Activated CD4-positive, alpha-beta T cell treated with anti-CD3 and anti-CD28 coated beads, Interleukin-2, Interleukin-4, amounts not matched to agents 100 ng/mL and 50 ng/mL, durations not matched to agents 16 hours and 8 hours (primary cell): ENCODE results near the gene TNFSF8.

ENCODE experiments used
- DNase-seq: peaks from one replicate; pipeline ENCODE4 v3.0.0-alpha.2; 2020; ENCODE audit warnings: low spot score

Gene TNFSF8

DNA sequence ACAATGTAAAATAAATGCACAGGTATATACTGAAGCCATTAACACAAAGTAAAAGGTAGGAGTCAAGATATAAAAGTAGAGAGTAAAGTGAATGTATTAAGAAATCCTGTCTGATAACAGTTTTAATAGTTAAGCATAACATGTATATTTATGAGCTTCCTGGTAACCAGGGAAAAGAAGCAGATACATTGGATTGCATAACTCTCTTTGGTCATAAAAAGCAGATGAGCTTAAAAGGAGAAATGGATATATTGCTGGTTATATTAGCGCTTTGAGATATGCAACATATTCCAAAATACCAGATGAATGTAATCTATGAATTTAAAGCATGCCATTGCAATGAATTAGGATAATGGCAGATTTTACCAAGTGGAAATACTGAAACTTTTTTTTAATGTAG lies 6.2 kb upstream of the TNFSF8 start:
- no peak for DNase-seq

- no peak for DNase-seq
Observed at GRCh38 chr9:114935119-114935518, 4.7 kb upstream of the TNFSF8 start.

DNA sequence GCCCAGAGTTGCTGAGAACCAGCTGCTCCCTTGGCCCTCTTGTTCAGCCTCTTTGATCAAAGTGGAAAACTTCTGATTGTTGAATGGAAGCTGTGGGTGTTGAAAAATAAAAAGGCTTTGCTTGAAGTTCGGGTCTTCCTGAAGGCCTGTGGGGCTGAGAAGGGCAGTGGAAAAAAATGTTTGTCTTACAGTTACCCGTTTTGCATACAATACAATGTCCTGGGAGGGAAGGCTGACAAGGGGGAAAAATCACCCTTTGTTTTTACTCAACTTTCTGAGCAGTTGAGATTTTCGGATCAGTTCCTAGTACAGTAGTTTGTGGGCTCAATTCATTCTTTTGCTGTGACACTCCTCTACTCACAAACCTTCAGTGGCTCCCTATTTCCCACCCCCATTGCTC lies 2.1 kb upstream of the TNFSF8 start:
- DNase-seq: no peak

- no peak for DNase-seq
Observed at GRCh38 chr9:114931407-114931806, 1.0 kb upstream of the TNFSF8 start.

DNA sequence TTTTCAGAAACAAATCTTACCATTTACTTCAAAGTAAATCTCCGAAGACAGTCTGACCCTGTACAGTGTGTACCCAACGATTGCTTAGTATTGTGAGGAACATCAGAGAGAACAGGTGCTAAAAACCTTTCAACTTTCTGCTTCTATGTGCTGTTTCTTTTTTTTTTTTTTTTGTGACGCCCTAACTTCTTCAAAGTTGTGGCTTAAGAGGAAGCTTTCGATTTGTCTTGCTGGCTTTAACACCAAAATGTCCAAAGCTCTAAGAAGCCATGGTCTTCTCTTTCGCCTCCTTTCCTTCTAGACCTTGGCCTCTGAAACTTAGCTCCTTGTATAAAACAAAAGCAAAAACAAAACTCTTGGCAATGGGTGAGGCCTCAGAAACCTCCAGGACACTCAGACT lies 1.2 kb downstream of the TNFSF8 start:
- DNase-seq: no peak

DNA sequence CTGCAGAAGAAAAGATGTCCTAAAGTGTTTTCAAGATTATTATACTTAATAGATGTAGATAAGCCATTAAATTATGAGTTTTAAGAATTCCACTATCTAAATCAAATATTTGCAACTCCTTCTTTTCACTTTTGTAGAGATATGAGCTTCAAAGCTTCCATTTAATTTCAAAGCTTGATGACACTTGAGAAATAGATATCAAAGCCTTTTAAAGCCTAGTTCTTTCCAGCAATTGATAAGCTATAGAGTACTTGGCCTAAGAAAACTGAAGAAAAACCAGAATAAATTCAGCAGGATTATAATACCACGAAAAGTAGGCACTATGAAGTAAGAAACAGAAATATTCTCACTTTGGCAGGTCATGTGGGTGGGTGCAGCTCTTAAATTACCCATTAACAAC lies 1.7 kb downstream of the TNFSF8 start:
- DNase-seq: no peak

DNA sequence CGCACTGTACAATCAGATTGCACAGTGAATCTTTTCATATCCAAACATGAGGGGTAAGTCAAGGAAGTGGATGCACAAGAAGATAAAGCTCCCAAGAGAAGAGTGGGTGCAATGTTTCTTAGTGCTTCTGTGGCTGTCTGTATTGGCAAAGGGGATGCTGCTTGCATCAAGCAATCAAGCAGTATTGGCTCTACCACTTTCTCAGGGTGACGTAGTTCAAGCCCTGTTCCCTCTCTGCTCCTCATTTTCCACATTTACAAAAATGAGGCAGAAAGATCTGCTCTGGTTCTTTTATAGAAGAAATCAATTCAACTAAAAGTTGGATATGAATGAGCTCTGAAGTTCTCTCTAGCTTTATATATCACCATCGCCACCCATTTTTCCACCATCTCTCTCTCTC lies 2.3 kb downstream of the TNFSF8 start:
- DNase-seq: no peak

GRCh38 chr9:114925672-114926071 lies 4.7 kb downstream of the TNFSF8 start:
- no peak for DNase-seq

DNA sequence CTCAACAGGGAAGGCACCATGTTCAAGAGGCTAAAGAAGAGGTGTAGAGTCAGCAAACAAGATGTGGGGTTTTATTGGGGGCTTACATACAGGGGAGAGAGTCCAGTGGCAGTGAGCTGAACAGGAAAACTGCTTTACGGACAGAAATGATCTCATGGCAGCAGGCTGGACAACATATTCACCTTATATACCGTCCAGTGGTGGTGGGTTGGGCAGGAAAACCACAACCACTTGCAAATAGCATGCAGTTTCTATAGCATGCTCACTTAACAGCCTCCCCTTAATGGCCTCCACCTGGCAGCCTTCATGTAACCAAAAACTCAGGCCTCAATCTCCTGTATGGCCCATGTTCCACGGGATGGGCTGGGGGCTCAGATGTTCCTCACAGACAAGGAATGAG lies 5.4 kb downstream of the TNFSF8 start:
- no peak for DNase-seq

DNA sequence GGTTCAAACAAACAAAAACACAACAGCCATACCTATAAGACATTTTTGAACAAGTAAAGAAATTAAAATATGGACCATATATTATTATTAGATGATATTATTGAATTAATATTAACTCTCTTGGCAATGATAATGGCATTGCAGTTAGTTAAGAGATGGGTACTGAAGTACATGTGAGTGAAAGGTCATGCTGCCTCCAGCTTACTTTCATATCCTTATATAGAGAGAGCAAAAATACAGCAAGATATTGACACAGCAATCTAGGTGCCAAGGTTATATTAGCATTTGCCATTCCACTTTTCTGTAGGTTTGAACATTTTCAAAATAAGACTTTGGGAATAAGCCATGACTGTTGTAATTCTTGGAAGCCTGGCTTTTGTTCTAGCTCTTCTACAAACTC lies 6.1 kb downstream of the TNFSF8 start:
- no peak for DNase-seq

GRCh38 chr9:114923918-114924317 lies 6.5 kb downstream of the TNFSF8 start:
- DNase-seq: no peak

DNA sequence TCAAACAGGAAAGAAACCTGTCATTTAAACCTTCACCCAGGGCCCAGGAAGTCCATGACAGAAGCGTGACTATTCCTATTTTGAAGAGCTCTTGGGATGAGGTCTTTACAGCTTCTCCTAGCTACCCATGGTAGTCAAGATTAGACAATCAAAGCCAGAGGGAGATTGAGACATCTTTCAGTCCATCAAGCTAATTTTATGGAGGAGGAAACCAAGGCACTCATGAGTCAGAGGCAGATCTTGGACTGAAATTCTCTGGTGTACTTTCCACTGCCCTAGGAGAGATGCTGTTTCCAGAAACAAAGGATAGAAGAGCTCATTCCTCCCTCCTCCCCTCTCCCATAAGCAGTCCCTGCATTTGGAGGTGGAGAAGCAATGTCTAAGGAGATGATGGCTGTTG lies 9.2 kb downstream of the TNFSF8 start:
- no peak for DNase-seq

- peak; percentile 42 for DNase-seq
Observed at GRCh38 chr9:114919611-114920010, 10.8 kb downstream of the TNFSF8 start.

DNA sequence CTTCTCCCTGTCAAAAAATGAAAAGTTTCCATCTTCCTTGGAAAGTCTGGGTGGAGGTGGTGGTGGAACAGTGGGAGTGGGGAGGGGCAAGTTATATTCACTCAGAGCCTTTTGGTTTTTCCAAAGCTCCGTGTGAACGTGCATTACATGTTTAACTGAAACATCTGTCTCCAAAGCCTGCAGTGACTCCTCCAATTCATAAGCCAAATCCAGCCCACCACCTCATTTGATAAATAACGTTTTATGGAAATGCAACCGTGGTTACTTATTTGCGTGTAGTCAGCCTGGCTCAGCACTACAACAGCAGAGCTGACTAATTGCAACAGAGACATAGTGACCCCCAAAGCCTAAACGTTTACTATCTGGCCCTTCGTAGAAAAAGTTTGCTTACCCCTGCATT lies 13.9 kb downstream of the TNFSF8 start:
- no peak for DNase-seq

GRCh38 chr9:114914139-114914538 lies 16.3 kb downstream of the TNFSF8 start:
- DNase-seq: no peak

- no peak for DNase-seq
Observed at GRCh38 chr9:114913656-114914055, 16.7 kb downstream of the TNFSF8 start.

- DNase-seq: no peak
Observed at GRCh38 chr9:114913217-114913616, 17.2 kb downstream of the TNFSF8 start.

GRCh38 chr9:114911167-114911821 lies 19.1 kb downstream of the TNFSF8 start:
- DNase-seq: no peak

DNA sequence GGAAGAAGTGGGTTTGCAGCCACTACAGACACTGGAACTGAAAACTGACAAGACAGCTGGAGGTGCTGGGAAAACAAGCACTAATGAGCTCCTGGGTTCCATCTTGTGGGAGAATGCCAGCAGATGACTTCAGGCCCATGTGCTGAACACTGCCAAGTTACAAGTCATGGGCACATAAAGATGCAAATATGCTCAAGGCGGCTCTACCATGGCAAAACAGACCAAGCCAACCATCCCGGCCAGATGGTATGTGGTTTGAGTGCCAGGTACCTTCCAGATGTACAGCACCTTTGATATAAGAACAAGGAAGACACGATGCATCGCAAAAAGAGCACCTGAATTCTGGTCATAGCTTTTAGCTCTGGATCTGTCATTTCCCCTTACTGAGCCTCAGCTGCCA lies 19.9 kb downstream of the TNFSF8 start:
- DNase-seq: no peak

DNA sequence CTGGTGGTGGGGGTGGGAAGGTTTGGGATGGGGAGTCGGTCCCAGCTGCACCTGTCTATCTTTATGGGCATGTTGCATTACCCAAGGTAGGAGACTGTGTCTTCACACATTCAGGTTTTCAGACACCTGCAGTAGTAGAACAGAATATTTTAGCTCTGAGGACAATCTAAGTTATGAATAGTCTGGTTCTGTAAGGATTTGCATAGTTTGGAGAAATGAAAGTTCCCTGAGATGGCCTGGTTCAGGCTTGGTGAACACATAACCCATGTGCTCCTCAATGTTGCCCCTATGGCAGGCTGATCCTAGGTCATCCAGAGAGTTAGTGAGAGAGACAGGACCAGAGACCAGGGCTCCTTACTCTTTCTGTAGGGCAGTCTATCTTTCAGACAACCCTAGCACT lies 20.7 kb downstream of the TNFSF8 start:
- no peak for DNase-seq

DNA sequence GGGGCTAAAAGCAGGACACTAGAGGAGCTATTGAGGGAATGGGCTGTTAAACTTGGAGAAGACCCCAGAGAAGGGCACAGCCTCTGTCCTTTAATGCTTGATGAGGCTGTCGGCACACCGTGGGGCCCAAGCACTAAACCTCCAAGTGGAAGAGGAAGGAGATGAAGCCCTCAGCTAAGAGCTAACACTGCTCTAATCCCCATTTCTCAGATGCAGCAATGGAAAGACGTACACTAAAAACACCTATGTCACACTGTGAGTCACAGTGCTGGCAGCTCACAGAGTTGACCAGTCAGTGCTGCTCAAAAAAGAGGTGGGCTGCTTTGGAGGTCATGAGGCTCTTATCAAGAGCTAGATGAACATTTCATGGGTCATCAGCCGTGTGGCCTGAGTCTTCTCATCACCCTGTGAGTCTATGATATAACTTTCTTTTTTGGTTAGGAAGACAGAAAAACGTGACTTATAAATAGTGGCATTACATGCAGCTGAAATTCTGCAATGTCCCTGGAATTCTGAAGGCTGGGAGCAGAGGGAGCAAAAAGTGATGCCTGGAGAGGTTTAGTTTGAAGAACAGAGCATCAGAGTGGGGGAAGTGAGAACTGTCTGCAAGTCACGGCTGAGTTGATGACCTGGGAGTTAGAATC lies 21.5 kb downstream of the TNFSF8 start:
- DNase-seq: no peak

GRCh38 chr9:114908104-114908622 lies 22.2 kb downstream of the TNFSF8 start:
- DNase-seq: no peak

DNA sequence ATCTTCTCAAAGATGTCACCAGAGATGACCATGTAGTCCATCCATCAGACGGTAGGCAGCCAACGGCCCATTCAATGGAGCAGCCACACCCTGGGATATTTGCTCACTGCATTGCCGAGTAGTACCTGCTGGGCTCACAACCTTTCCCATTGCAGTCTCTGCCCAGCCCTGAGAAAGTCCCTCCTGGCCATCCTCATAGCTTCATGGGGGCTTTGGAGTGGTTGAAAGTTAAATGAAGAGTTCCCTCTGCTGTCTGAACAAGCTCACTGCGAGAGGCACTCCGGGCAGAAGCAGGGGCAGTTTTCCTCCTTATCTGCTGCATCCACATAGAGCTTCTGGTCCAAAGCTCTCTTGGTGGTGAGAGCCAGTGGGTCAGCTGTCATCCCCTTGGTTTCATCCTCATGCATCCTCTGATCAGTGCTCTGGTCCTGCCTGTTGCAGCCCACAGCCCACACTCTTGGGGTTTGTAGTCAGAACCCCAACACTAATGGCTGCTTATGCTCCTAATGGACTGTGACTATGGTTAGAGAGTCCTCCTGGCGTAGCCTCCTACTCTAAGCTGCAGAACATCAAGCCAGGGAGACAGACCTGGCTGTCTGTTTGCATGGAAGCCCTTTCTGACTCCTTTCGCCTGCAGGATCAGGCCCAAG lies 23.3 kb downstream of the TNFSF8 start:
- no peak for DNase-seq
